H9 (cell line): ENCODE measurements around the gene MTG2. TPM values are rescaled to one million over a fixed set of nuclear protein-coding genes. Genes with fewer than 3 reads are reported as not detected.

Experiments used
- DNase-seq: peaks from one replicate; pipeline ENCODE4 v3.0.0-alpha.2; 2017
- H2AFZ ChIP-seq: one replicate; pipeline ENCODE4 v1.6.1; 2013; ENCODE audit warnings: mild to moderate bottlenecking, low read length, control low read depth, moderate library complexity
- H2AK5ac ChIP-seq: 2 replicates; pipeline ENCODE4 v1.6.1; 2013; ENCODE audit warnings: low read length, control low read depth, mixed read lengths; ENCODE audit not compliant: insufficient read length
- H2BK120ac ChIP-seq: one replicate; pipeline ENCODE4 v1.6.1; 2013; ENCODE audit warnings: low read depth, mild to moderate bottlenecking, low read length, control low read depth, inconsistent platforms; ENCODE audit not compliant: poor library complexity, severe bottlenecking
- H2BK12ac ChIP-seq: 2 replicates; pipeline ENCODE4 v1.6.1; 2013; ENCODE audit warnings: low read length, control low read depth, mixed read lengths, low read depth; ENCODE audit not compliant: insufficient read length
- H2BK15ac ChIP-seq: 2 replicates; pipeline ENCODE4 v1.6.1; 2013; ENCODE audit warnings: low read depth, low read length, control low read depth
- H2BK20ac ChIP-seq: one replicate; pipeline ENCODE4 v1.6.1; 2013; ENCODE audit warnings: low read depth, mild to moderate bottlenecking, low read length, control low read depth, inconsistent platforms; ENCODE audit not compliant: poor library complexity, severe bottlenecking
- H2BK5ac ChIP-seq: 2 replicates; pipeline ENCODE4 v1.6.1; 2013; ENCODE audit warnings: low read length, control low read depth, mixed read lengths; ENCODE audit not compliant: insufficient read length
- H3K14ac ChIP-seq: 2 replicates; pipeline ENCODE4 v1.6.1; 2013; ENCODE audit warnings: low read length, control low read depth; ENCODE audit not compliant: insufficient read depth
- H3K18ac ChIP-seq: 2 replicates; pipeline ENCODE4 v1.6.1; 2013; ENCODE audit warnings: low read depth, mild to moderate bottlenecking, mixed read lengths, low read length, control low read depth; ENCODE audit not compliant: insufficient read length
- H3K23ac ChIP-seq: 2 replicates; pipeline ENCODE4 v1.6.1; 2013; ENCODE audit warnings: low read length, control low read depth, mixed read lengths, low read depth; ENCODE audit not compliant: insufficient read length
- H3K23me2 ChIP-seq: 2 replicates; pipeline ENCODE4 v1.6.1; 2013; ENCODE audit warnings: low read depth, mild to moderate bottlenecking, mixed read lengths, low read length, control low read depth; ENCODE audit not compliant: insufficient read length, poor library complexity, severe bottlenecking
- H3K27ac ChIP-seq: 2 replicates; pipeline ENCODE4 v1.5.1; 2013; ENCODE audit warnings: low read length, control low read depth, mixed read lengths, low read depth; ENCODE audit not compliant: insufficient read length
- H3K27me3 ChIP-seq: 2 replicates; pipeline ENCODE4 v1.6.1; 2013; ENCODE audit warnings: low read length, control low read depth, inconsistent platforms; ENCODE audit not compliant: insufficient read depth
- H3K4ac ChIP-seq: 2 replicates; pipeline ENCODE4 v1.6.1; 2013; ENCODE audit warnings: low read depth, mild to moderate bottlenecking, control low read depth, inconsistent platforms, low read length, moderate library complexity
- H3K4me1 ChIP-seq: 2 replicates; pipeline ENCODE4 v1.6.1; 2013; ENCODE audit warnings: low read length, control low read depth, inconsistent platforms; ENCODE audit not compliant: insufficient read depth
- H3K4me2 ChIP-seq: 2 replicates; pipeline ENCODE4 v1.6.1; 2013; ENCODE audit warnings: low read length, control low read depth, mixed read lengths; ENCODE audit not compliant: insufficient read length, insufficient read depth
- H3K56ac ChIP-seq: 2 replicates; pipeline ENCODE4 v1.6.1; 2013; ENCODE audit warnings: low read depth, mild to moderate bottlenecking, mixed read lengths, low read length, control low read depth; ENCODE audit not compliant: insufficient read length
- H3K79me1 ChIP-seq: 2 replicates; pipeline ENCODE4 v1.6.1; 2013; ENCODE audit warnings: low read depth, mild to moderate bottlenecking, moderate library complexity, low read length, control low read depth, inconsistent platforms; ENCODE audit not compliant: insufficient read depth, poor library complexity, severe bottlenecking
- H3K79me2 ChIP-seq: 2 replicates; pipeline ENCODE4 v1.6.1; 2013; ENCODE audit warnings: low read length, control low read depth, inconsistent platforms; ENCODE audit not compliant: insufficient read depth
- H3K9ac ChIP-seq: 2 replicates; pipeline ENCODE4 v1.6.1; 2013; ENCODE audit warnings: low read length, control low read depth, mixed read lengths; ENCODE audit not compliant: insufficient read length; ENCODE audit errors: extremely low read depth
- H3K9me3 ChIP-seq: one replicate; pipeline ENCODE4 v1.6.1; 2013; ENCODE audit warnings: low read depth, low read length, inconsistent platforms; ENCODE audit not compliant: control insufficient read depth
- H3T11ph ChIP-seq: one replicate; pipeline ENCODE4 v1.6.1; 2013; ENCODE audit warnings: mild to moderate bottlenecking, low read length, control low read depth, inconsistent platforms
- H4K20me1 ChIP-seq: one replicate; pipeline ENCODE4 v1.6.1; 2013; ENCODE audit not compliant: control insufficient read depth, insufficient read length, insufficient read depth
- H4K5ac ChIP-seq: 2 replicates; pipeline ENCODE4 v1.6.1; 2013; ENCODE audit warnings: low read depth, mild to moderate bottlenecking, mixed read lengths, low read length, control low read depth; ENCODE audit not compliant: insufficient read length
- H4K8ac ChIP-seq: replicated peaks from 2 replicates; pipeline ENCODE4 v1.6.1; 2013; ENCODE audit warnings: low read length, control low read depth, mixed read lengths, low read depth; ENCODE audit not compliant: insufficient read length
- H4K91ac ChIP-seq: 2 replicates; pipeline ENCODE4 v1.6.1; 2013; ENCODE audit warnings: low read depth, mild to moderate bottlenecking, moderate library complexity, mixed read lengths, low read length, control low read depth; ENCODE audit not compliant: insufficient read length
- H3K27ac Mint-ChIP-seq, 3 experiments: 2 replicates in 2 of 3; 3 replicates in 1 of 3; pipeline ENCODE4 v1.8.0; 2020 to 2021; ENCODE audit warnings: mixed read lengths in 3 of 3, mild to moderate bottlenecking in 1 of 3, moderate library complexity in 1 of 3
- H3K27me3 Mint-ChIP-seq: 2 replicates; pipeline ENCODE4 v1.8.0; 2021; ENCODE audit warnings: low read depth, mild to moderate bottlenecking, moderate library complexity, mixed read lengths
- H3K36me3 Mint-ChIP-seq, 3 experiments: 2 replicates in 2 of 3; 3 replicates in 1 of 3; pipeline ENCODE4 v1.8.0; 2020 to 2021; ENCODE audit warnings: low read depth in 3 of 3, mixed read lengths in 3 of 3; ENCODE audit not compliant: insufficient read depth in 1 of 3
- H3K4me1 Mint-ChIP-seq, 2 experiments: 2 replicates each; pipeline ENCODE4 v1.8.0; 2020; ENCODE audit warnings: mixed read lengths in 2 of 2
- H3K4me3 Mint-ChIP-seq, 2 experiments: 2 replicates in 1 of 2; 3 replicates in 1 of 2; pipeline ENCODE4 v1.8.0; 2020 to 2021; ENCODE audit warnings: mild to moderate bottlenecking in 2 of 2, mixed read lengths in 2 of 2, moderate library complexity in 1 of 2
- H3K9me3 Mint-ChIP-seq, 2 experiments: 2 replicates in 1 of 2; 3 replicates in 1 of 2; pipeline ENCODE4 v1.8.0; 2020; ENCODE audit warnings: mild to moderate bottlenecking in 2 of 2, mixed read lengths in 2 of 2, moderate library complexity in 1 of 2
- WGBS: extraction: QIAGEN DNeasy Blood & Tissue Kit; methylation state at CpG from one replicate; pipeline ENCODE4 v1.1.7; 2013; ENCODE audit warnings: missing lambda C conversion rate, low lambda C conversion rate, mixed read lengths; ENCODE audit not compliant: insufficient read length; ENCODE audit errors: extremely low coverage; 5-methylcytosine and 5-hydroxymethylcytosine counted together
- total RNA-seq: library from RNA; stranded (reverse); gene quantifications from 2 replicates; pipeline ENCODE4 v1.2.1, GENCODE V29; 2021
- TF ChIP-seq, protein P1 (sequence below): fragments of 200-600 bp; sonication (generic); conservative IDR thresholded peaks from 3 replicates; pipeline ENCODE4 v1.8.0; 2021; ENCODE audit warnings: antibody characterized with exemption, mild to moderate bottlenecking

MTG2 gene
- total RNA-seq, 1 experiment from 2014 or later: 25.1 TPM

DNA sequence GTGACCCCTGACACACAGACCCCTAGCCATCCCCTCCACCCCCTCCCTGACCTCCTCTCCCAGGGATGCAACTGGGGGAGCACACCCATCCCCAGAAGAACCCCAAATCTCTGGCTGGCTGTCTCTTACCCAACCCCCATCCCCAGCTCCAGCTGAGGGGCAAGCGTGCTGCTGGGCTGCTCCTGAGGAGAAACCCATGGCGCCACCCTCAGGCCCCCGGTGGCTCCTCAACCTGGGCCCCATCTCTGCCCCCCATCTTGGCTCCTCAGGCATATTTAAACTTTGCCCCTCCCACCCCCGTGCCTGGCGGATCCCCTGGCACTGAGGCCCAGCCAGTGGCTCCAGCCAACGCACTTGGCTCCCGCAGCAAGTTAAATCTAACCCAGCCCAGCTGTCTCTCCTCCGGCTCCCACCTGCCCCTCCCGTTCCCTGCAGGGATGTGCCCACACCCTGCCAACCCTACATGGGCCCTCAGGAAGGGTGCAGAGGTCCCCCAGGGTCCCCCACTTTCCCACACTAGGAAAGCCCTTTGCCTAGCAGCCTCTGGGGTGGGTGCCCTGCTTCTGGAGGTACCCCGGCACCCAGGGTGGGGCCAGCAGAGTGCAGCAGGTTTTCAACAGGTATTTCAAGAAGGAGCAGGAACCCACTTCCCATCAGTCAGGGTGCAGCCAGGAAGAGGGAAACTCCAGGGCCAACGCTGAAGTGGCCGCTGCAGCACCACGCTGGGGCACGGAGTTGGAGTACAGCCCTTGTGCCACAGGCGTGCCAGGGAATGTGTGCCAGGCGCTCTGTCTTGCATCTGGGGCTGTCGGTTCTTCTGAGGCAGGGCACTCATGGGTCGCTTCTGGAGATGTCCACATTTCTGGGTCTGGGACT is 50.2 kb downstream of the MTG2 start:
- no peak overlapping the region for H2AFZ ChIP-seq
- H3K27ac Mint-ChIP-seq: no peak overlapping the region

More for the DNA sequence above, 50.2 kb downstream of the MTG2 start:
- Histone ChIP-seq H2BK5ac (no peak overlapping the region), H3K56ac (no peak overlapping the region), H3K4me2 (no peak overlapping the region), H2BK12ac (no peak overlapping the region), H3K23me2 (no peaks in the 10 kb centered on the region), H2BK15ac (no peak overlapping the region), H3K79me1 (no peaks in the 10 kb centered on the region), H3K23ac (no peak overlapping the region), H2BK120ac (no peak overlapping the region), H3K14ac (no peak overlapping the region), H4K8ac (no peak overlapping the region), H3K79me2 (no peaks in the 10 kb centered on the region), H3K4me1 (no peaks in the 10 kb centered on the region; the same call in 1 of the 2 replicates), H3K9me3 (no peaks in the 10 kb centered on the region), H4K91ac (no peak overlapping the region), H3K27ac (no peak overlapping the region), H2AK5ac (no peak overlapping the region), H2BK20ac (no peak overlapping the region), H3K27me3 (no peaks in the 10 kb centered on the region), H3T11ph (no peak overlapping the region), H4K5ac (no peak overlapping the region), H4K20me1 (no peaks in the 10 kb centered on the region), H3K18ac (no peak overlapping the region), H3K4ac (no peak overlapping the region), H3K9ac (no peak overlapping the region)
- Mint-ChIP-seq H3K36me3 (no peaks in the 10 kb centered on the region), H3K4me1 (peaks cover 7 to 17% of the 10 kb centered on the region in 2 experiments), H3K27me3 (peaks cover 12% of the 10 kb centered on the region), H3K4me3 (no peak overlapping the region), H3K9me3 (peaks cover 0 to 3% of the 10 kb centered on the region in 2 experiments; a peak in 2 of 5 replicates)
- WGBS: no CpG with 5 or more reads among the region's 18 CpGs
- TF ChIP-seq, protein P1, sequence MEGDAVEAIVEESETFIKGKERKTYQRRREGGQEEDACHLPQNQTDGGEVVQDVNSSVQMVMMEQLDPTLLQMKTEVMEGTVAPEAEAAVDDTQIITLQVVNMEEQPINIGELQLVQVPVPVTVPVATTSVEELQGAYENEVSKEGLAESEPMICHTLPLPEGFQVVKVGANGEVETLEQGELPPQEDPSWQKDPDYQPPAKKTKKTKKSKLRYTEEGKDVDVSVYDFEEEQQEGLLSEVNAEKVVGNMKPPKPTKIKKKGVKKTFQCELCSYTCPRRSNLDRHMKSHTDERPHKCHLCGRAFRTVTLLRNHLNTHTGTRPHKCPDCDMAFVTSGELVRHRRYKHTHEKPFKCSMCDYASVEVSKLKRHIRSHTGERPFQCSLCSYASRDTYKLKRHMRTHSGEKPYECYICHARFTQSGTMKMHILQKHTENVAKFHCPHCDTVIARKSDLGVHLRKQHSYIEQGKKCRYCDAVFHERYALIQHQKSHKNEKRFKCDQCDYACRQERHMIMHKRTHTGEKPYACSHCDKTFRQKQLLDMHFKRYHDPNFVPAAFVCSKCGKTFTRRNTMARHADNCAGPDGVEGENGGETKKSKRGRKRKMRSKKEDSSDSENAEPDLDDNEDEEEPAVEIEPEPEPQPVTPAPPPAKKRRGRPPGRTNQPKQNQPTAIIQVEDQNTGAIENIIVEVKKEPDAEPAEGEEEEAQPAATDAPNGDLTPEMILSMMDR: no peak
- no peak for DNase-seq
